H9 (cell line): ENCODE data around the gene NUP85. TPM values are rescaled to one million over a fixed set of nuclear protein-coding genes. Genes with fewer than 3 reads are reported as not detected.

Source experiments
- DNase-seq: peaks from one replicate; pipeline ENCODE4 v3.0.0-alpha.2; 2017
- H2AFZ ChIP-seq: one replicate; pipeline ENCODE4 v1.6.1; 2013; ENCODE audit warnings: mild to moderate bottlenecking, low read length, control low read depth, moderate library complexity
- H2AK5ac ChIP-seq: 2 replicates; pipeline ENCODE4 v1.6.1; 2013; ENCODE audit warnings: low read length, control low read depth, mixed read lengths; ENCODE audit not compliant: insufficient read length
- H2BK120ac ChIP-seq: one replicate; pipeline ENCODE4 v1.6.1; 2013; ENCODE audit warnings: low read depth, mild to moderate bottlenecking, low read length, control low read depth, inconsistent platforms; ENCODE audit not compliant: poor library complexity, severe bottlenecking
- H2BK12ac ChIP-seq: 2 replicates; pipeline ENCODE4 v1.6.1; 2013; ENCODE audit warnings: low read length, control low read depth, mixed read lengths, low read depth; ENCODE audit not compliant: insufficient read length
- H2BK15ac ChIP-seq: 2 replicates; pipeline ENCODE4 v1.6.1; 2013; ENCODE audit warnings: low read depth, low read length, control low read depth
- H2BK20ac ChIP-seq: one replicate; pipeline ENCODE4 v1.6.1; 2013; ENCODE audit warnings: low read depth, mild to moderate bottlenecking, low read length, control low read depth, inconsistent platforms; ENCODE audit not compliant: poor library complexity, severe bottlenecking
- H2BK5ac ChIP-seq: 2 replicates; pipeline ENCODE4 v1.6.1; 2013; ENCODE audit warnings: low read length, control low read depth, mixed read lengths; ENCODE audit not compliant: insufficient read length
- H3K14ac ChIP-seq: 2 replicates; pipeline ENCODE4 v1.6.1; 2013; ENCODE audit warnings: low read length, control low read depth; ENCODE audit not compliant: insufficient read depth
- H3K18ac ChIP-seq: 2 replicates; pipeline ENCODE4 v1.6.1; 2013; ENCODE audit warnings: low read depth, mild to moderate bottlenecking, mixed read lengths, low read length, control low read depth; ENCODE audit not compliant: insufficient read length
- H3K23ac ChIP-seq: 2 replicates; pipeline ENCODE4 v1.6.1; 2013; ENCODE audit warnings: low read length, control low read depth, mixed read lengths, low read depth; ENCODE audit not compliant: insufficient read length
- H3K23me2 ChIP-seq: 2 replicates; pipeline ENCODE4 v1.6.1; 2013; ENCODE audit warnings: low read depth, mild to moderate bottlenecking, mixed read lengths, low read length, control low read depth; ENCODE audit not compliant: insufficient read length, poor library complexity, severe bottlenecking
- H3K27ac ChIP-seq: 2 replicates; pipeline ENCODE4 v1.5.1; 2013; ENCODE audit warnings: low read length, control low read depth, mixed read lengths, low read depth; ENCODE audit not compliant: insufficient read length
- H3K27me3 ChIP-seq: 2 replicates; pipeline ENCODE4 v1.6.1; 2013; ENCODE audit warnings: low read length, control low read depth, inconsistent platforms; ENCODE audit not compliant: insufficient read depth
- H3K4ac ChIP-seq: 2 replicates; pipeline ENCODE4 v1.6.1; 2013; ENCODE audit warnings: low read depth, mild to moderate bottlenecking, control low read depth, inconsistent platforms, low read length, moderate library complexity
- H3K4me1 ChIP-seq: 2 replicates; pipeline ENCODE4 v1.6.1; 2013; ENCODE audit warnings: low read length, control low read depth, inconsistent platforms; ENCODE audit not compliant: insufficient read depth
- H3K4me2 ChIP-seq: 2 replicates; pipeline ENCODE4 v1.6.1; 2013; ENCODE audit warnings: low read length, control low read depth, mixed read lengths; ENCODE audit not compliant: insufficient read length, insufficient read depth
- H3K56ac ChIP-seq: 2 replicates; pipeline ENCODE4 v1.6.1; 2013; ENCODE audit warnings: low read depth, mild to moderate bottlenecking, mixed read lengths, low read length, control low read depth; ENCODE audit not compliant: insufficient read length
- H3K79me1 ChIP-seq: 2 replicates; pipeline ENCODE4 v1.6.1; 2013; ENCODE audit warnings: low read depth, mild to moderate bottlenecking, moderate library complexity, low read length, control low read depth, inconsistent platforms; ENCODE audit not compliant: insufficient read depth, poor library complexity, severe bottlenecking
- H3K79me2 ChIP-seq: 2 replicates; pipeline ENCODE4 v1.6.1; 2013; ENCODE audit warnings: low read length, control low read depth, inconsistent platforms; ENCODE audit not compliant: insufficient read depth
- H3K9ac ChIP-seq: 2 replicates; pipeline ENCODE4 v1.6.1; 2013; ENCODE audit warnings: low read length, control low read depth, mixed read lengths; ENCODE audit not compliant: insufficient read length; ENCODE audit errors: extremely low read depth
- H3K9me3 ChIP-seq: one replicate; pipeline ENCODE4 v1.6.1; 2013; ENCODE audit warnings: low read depth, low read length, inconsistent platforms; ENCODE audit not compliant: control insufficient read depth
- H3T11ph ChIP-seq: one replicate; pipeline ENCODE4 v1.6.1; 2013; ENCODE audit warnings: mild to moderate bottlenecking, low read length, control low read depth, inconsistent platforms
- H4K20me1 ChIP-seq: one replicate; pipeline ENCODE4 v1.6.1; 2013; ENCODE audit not compliant: control insufficient read depth, insufficient read length, insufficient read depth
- H4K5ac ChIP-seq: 2 replicates; pipeline ENCODE4 v1.6.1; 2013; ENCODE audit warnings: low read depth, mild to moderate bottlenecking, mixed read lengths, low read length, control low read depth; ENCODE audit not compliant: insufficient read length
- H4K8ac ChIP-seq: replicated peaks from 2 replicates; pipeline ENCODE4 v1.6.1; 2013; ENCODE audit warnings: low read length, control low read depth, mixed read lengths, low read depth; ENCODE audit not compliant: insufficient read length
- H4K91ac ChIP-seq: 2 replicates; pipeline ENCODE4 v1.6.1; 2013; ENCODE audit warnings: low read depth, mild to moderate bottlenecking, moderate library complexity, mixed read lengths, low read length, control low read depth; ENCODE audit not compliant: insufficient read length
- H3K27ac Mint-ChIP-seq, 3 experiments: 2 replicates in 2 of 3; 3 replicates in 1 of 3; pipeline ENCODE4 v1.8.0; 2020 to 2021; ENCODE audit warnings: mixed read lengths in 3 of 3, mild to moderate bottlenecking in 1 of 3, moderate library complexity in 1 of 3
- H3K27me3 Mint-ChIP-seq: 2 replicates; pipeline ENCODE4 v1.8.0; 2021; ENCODE audit warnings: low read depth, mild to moderate bottlenecking, moderate library complexity, mixed read lengths
- H3K36me3 Mint-ChIP-seq, 3 experiments: 2 replicates in 2 of 3; 3 replicates in 1 of 3; pipeline ENCODE4 v1.8.0; 2020 to 2021; ENCODE audit warnings: low read depth in 3 of 3, mixed read lengths in 3 of 3; ENCODE audit not compliant: insufficient read depth in 1 of 3
- H3K4me1 Mint-ChIP-seq, 2 experiments: 2 replicates each; pipeline ENCODE4 v1.8.0; 2020; ENCODE audit warnings: mixed read lengths in 2 of 2
- H3K4me3 Mint-ChIP-seq, 2 experiments: 2 replicates in 1 of 2; 3 replicates in 1 of 2; pipeline ENCODE4 v1.8.0; 2020 to 2021; ENCODE audit warnings: mild to moderate bottlenecking in 2 of 2, mixed read lengths in 2 of 2, moderate library complexity in 1 of 2
- H3K9me3 Mint-ChIP-seq, 2 experiments: 2 replicates in 1 of 2; 3 replicates in 1 of 2; pipeline ENCODE4 v1.8.0; 2020; ENCODE audit warnings: mild to moderate bottlenecking in 2 of 2, mixed read lengths in 2 of 2, moderate library complexity in 1 of 2
- CTCF ChIP-seq: fragments of 200-600 bp; sonication (generic); conservative IDR thresholded peaks from 3 replicates; pipeline ENCODE4 v1.8.0; 2021; ENCODE audit warnings: antibody characterized with exemption, mild to moderate bottlenecking
- WGBS: extraction: QIAGEN DNeasy Blood & Tissue Kit; methylation state at CpG from one replicate; pipeline ENCODE4 v1.1.7; 2013; ENCODE audit warnings: missing lambda C conversion rate, low lambda C conversion rate, mixed read lengths; ENCODE audit not compliant: insufficient read length; ENCODE audit errors: extremely low coverage; 5-methylcytosine and 5-hydroxymethylcytosine counted together
- total RNA-seq: library from RNA; stranded (reverse); gene quantifications from 2 replicates; pipeline ENCODE4 v1.2.1, GENCODE V29; 2021

NUP85 gene
- total RNA-seq, 1 experiment from 2014 or later, result 145 TPM

- Histone ChIP-seq H3T11ph (no peak overlapping the region), H3K79me2 (no peaks in the 10 kb centered on the region), H2AK5ac (no peak overlapping the region), H3K27ac (no peak overlapping the region), H4K8ac (no peak overlapping the region), H3K56ac (no peak overlapping the region), H2BK120ac (no peak overlapping the region), H3K9ac (peak overlapping the region; percentile 27), H3K4ac (no peak overlapping the region), H2BK20ac (no peak overlapping the region), H3K79me1 (no peaks in the 10 kb centered on the region), H3K23me2 (peaks cover 22% of the 10 kb centered on the region), H4K20me1 (no peaks in the 10 kb centered on the region), H2BK5ac (no peak overlapping the region), H2BK15ac (no peak overlapping the region), H3K14ac (no peak overlapping the region), H3K27me3 (no peaks in the 10 kb centered on the region), H3K18ac (no peak overlapping the region), H4K91ac (no peak overlapping the region), H4K5ac (no peak overlapping the region), H3K23ac (no peak overlapping the region), H3K9me3 (no peaks in the 10 kb centered on the region), H2AFZ (no peak overlapping the region), H2BK12ac (no peak overlapping the region), H3K4me2 (peak overlapping the region; percentile 68), H3K4me1 (0 out of 2 replicates have a peak, but pooled peaks cover 2% of the 10 kb centered on the region)
- no peaks in the 10 kb centered on the region; the same call in 1 of the 2 replicates for H3K27me3 Mint-ChIP-seq
- peaks cover 15 to 20% of the 10 kb centered on the region in 2 experiments for H3K4me1 Mint-ChIP-seq
- WGBS, result no CpG with 5 or more reads among the region's 24 CpGs
- DNase-seq, result peak; percentile 52
- no peak overlapping the region for H3K27ac Mint-ChIP-seq
- peaks cover 0 to 25% (median 23%) of the 10 kb centered on the region in 3 experiments; a peak in 6 of 7 replicates for H3K36me3 Mint-ChIP-seq
- no peaks in the 10 kb centered on the region for H3K9me3 Mint-ChIP-seq
- H3K4me3 Mint-ChIP-seq, result peak overlapping the region; percentile 72 to 83
- TF ChIP-seq CTCF, result no peak
Observed at GRCh38 chr17:75271955-75272847, 66.7 kb downstream of the NUP85 start.
